ENCODE measurements around the gene CLDN20. TPM values are rescaled to one million over a fixed set of nuclear protein-coding genes. Genes with fewer than 3 reads are reported as not detected.
"Not testable (repeated sequence)": the region's sequence is repeated elsewhere in the genome, so short reads cannot be mapped to it uniquely, and the experiment has no call there.

CLDN20 gene, protein sequence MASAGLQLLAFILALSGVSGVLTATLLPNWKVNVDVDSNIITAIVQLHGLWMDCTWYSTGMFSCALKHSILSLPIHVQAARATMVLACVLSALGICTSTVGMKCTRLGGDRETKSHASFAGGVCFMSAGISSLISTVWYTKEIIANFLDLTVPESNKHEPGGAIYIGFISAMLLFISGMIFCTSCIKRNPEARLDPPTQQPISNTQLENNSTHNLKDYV
- not detected for total RNA-seq

DNA sequence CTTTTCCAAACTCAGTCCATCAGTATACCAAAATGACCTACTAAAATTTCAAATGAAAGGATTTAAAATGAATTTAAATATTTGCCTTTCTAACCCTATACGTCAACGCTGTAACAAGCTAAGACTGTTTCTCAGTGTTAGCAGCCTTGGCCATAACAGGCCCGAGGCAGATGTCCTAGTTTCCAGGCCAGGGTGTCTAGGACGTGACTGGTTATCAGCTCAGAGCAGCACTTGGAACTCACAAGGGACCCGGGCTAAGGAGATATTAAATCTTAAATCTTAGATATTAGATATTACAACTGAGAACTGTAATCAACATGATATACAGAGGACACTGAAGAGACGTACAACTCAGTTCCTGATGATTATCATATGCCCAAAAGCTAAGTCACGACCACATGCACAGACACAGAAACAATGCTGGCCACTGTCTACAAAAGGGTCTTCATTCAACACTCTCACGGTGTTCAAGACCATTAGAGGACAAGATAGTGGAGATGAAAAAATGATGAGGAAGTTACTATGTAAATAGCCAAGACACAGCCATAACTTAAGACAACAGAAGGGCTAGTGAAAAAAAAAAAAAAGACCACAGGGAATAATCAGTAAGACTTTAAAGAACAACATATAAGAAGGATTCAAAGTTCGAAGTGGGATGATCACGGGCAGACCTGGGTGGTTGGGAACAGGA lies at the start of gene CLDN20:
CLDN20 (plus strand) TSS at position 641 of the 691 bp plus-strand sequence. CDS start 11,707 bp downstream, outside the sequence.
- H3K27me3 Mint-ChIP-seq = no peaks in the 10 kb centered on the region
- H3K27ac Mint-ChIP-seq = peak within 1 kb of the TSS; percentile 27
- no peak for DNase-seq
- H3K9me3 Mint-ChIP-seq = no peaks in the 10 kb centered on the region
- H3K4me1 Mint-ChIP-seq = peaks cover 19% of the 10 kb centered on the region
- H3K36me3 Mint-ChIP-seq = peaks cover 20% of the 10 kb centered on the region
- no peak within 1 kb of the TSS for H3K4me3 Mint-ChIP-seq

GRCh38 chr6:155215906-155216305 lies 47.9 kb upstream of the CLDN20 start:
- DNase-seq = no peak
- Mint-ChIP-seq H3K27ac (no peak overlapping the region), H3K36me3 (no peaks in the 10 kb centered on the region)

DNA sequence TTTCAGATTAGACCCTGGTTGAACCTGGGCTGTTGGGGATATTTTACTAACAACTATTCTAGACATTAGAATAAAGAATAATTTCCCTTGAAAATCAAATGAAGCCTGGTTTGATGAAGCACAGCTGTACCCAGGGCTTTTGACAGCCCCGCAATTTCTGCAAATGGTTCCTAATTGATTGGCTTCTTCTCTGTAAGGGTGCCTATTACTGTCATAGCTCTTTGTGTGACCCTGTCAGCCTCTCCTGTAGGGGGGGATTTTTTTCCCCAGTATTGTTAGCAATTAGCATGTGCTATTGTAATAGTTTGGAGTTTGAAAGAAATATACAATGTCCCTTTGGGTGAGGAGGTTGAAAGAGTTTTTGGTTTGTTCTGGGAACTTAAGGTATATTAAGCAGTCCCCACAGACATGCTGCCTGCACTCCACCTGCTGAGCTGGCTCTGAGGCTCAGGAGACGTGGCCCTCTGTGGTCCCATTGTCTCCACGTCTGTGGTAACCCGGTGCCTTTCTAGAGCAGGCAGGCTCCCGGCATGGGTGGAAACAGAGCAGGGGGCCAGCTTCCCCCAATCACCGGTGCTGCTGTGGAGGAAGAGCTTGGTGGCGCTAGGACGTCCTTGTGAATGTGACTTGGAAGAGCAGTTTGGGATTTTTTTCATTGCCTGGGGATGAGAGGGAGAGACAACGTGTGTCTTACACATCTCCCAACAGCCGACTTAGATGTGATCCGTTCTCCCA lies 47.3 kb upstream of the CLDN20 start:
- no peaks in the 10 kb centered on the region for H3K9me3 Mint-ChIP-seq
- H3K36me3 Mint-ChIP-seq = no peaks in the 10 kb centered on the region
- H3K4me1 Mint-ChIP-seq = no peaks in the 10 kb centered on the region
- H3K4me3 Mint-ChIP-seq = no peak overlapping the region
- H3K27me3 Mint-ChIP-seq = peaks cover 16% of the 10 kb centered on the region
- H3K27ac Mint-ChIP-seq = no peak overlapping the region
- DNase-seq = no peak

More at GRCh38 chr6:155215906-155216305, 47.9 kb upstream of the CLDN20 start:
- peaks cover 16% of the 10 kb centered on the region for H3K27me3 Mint-ChIP-seq
- H3K9me3 Mint-ChIP-seq = no peaks in the 10 kb centered on the region
- H3K4me1 Mint-ChIP-seq = no peaks in the 10 kb centered on the region
- H3K4me3 Mint-ChIP-seq = no peak overlapping the region

GRCh38 chr6:155218711-155219110 lies 45.1 kb upstream of the CLDN20 start:
- H3K4me1 Mint-ChIP-seq, H3K9me3 Mint-ChIP-seq, DNase-seq, H3K36me3 Mint-ChIP-seq, H3K27ac Mint-ChIP-seq, H3K4me3 Mint-ChIP-seq: not testable (repeated sequence)
- H3K27me3 Mint-ChIP-seq = peaks cover 20% of the 10 kb centered on the region

DNA sequence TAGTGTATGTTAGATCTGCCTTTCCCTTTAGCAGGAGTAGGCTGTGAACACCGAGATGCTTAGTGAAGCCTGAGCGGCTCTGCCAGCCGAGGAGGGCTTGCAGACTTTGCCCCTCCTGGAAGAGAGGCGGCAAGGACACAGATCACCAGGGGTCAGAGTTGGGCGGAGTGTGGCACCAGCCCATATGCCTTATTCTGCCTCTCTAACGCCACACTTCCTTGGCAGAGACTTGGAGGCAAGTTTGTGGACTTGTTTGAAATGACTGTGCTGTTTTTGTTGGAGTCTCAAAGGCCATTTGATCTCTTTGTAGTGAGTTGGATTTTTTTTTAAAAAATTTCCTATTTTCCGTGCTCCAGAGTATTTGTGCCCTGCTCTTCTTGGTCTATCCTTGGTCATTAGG lies 44.5 kb upstream of the CLDN20 start:
- no peaks in the 10 kb centered on the region for H3K9me3 Mint-ChIP-seq
- no peak for DNase-seq
- H3K27me3 Mint-ChIP-seq = peaks cover 20% of the 10 kb centered on the region
- H3K27ac Mint-ChIP-seq = no peak overlapping the region
- no peaks in the 10 kb centered on the region for H3K36me3 Mint-ChIP-seq
- peaks cover 8% of the 10 kb centered on the region for H3K4me1 Mint-ChIP-seq
- no peak overlapping the region for H3K4me3 Mint-ChIP-seq

- Mint-ChIP-seq H3K9me3 (no peaks in the 10 kb centered on the region), H3K4me1 (peaks cover 12% of the 10 kb centered on the region), H3K4me3 (no peak overlapping the region)
These were observed 43.9 kb upstream of the CLDN20 start for GRCh38 chr6:155219858-155220301.

DNA sequence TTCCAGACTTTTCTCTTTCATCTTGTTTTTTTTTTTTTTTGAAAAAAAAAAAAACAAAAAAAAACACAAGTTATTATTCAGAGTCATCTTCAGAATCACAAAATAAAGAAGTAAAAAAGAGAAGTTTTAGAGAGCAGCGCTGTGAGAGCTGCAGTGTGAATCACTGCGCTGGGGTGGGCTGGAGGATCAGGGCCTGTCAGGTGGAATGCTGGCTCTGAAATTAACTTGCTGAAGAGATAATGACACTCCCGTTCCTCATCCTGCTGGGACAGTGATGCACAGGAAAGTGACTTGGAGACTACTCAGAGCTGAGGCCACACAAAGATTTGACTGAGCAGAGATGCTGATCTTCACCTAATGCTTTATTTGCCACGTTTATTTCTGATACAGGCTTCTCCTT lies 42.7 kb upstream of the CLDN20 start:
- H3K36me3 Mint-ChIP-seq = no peaks in the 10 kb centered on the region
- peaks cover 23% of the 10 kb centered on the region for H3K27me3 Mint-ChIP-seq
- H3K9me3 Mint-ChIP-seq = no peaks in the 10 kb centered on the region
- no peak for DNase-seq
- no peak overlapping the region for H3K27ac Mint-ChIP-seq
- peaks cover 12% of the 10 kb centered on the region for H3K4me1 Mint-ChIP-seq
- H3K4me3 Mint-ChIP-seq = no peak overlapping the region

More at GRCh38 chr6:155219858-155220301, 43.9 kb upstream of the CLDN20 start:
- Mint-ChIP-seq H3K36me3 (no peaks in the 10 kb centered on the region), H3K27ac (no peak overlapping the region), H3K27me3 (peaks cover 20% of the 10 kb centered on the region)
- DNase-seq = no peak

DNA sequence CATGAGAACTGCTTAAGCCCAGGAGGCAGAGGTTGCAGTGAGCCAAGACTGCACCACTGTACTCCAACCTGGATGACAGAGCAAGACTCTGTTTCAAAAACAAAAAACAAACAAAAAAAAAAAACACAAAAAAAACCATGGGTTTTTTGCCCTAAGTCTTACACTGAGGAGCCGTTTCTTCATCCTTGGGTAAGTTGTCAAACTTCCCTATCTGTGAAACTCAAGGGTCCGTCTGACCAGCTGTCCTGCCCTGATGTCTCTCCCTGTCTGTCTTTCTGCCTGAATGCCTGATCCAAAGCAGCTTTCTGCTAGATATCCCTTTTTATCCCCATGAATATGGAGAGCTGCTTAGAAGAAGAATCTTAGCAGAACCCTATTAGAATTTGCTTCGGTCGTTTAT lies 41.3 kb upstream of the CLDN20 start:
- Mint-ChIP-seq H3K27me3 (peaks cover 16% of the 10 kb centered on the region), H3K9me3 (no peaks in the 10 kb centered on the region), H3K27ac (no peak overlapping the region), H3K4me1 (peaks cover 12% of the 10 kb centered on the region), H3K4me3 (no peak overlapping the region), H3K36me3 (no peaks in the 10 kb centered on the region)
- no peak for DNase-seq

- Mint-ChIP-seq H3K9me3 (no peaks in the 10 kb centered on the region), H3K36me3 (no peaks in the 10 kb centered on the region), H3K27me3 (peaks cover 15% of the 10 kb centered on the region), H3K4me1 (peaks cover 12% of the 10 kb centered on the region), H3K4me3 (no peak overlapping the region), H3K27ac (peak overlapping the region; percentile 65)
- peak; percentile 48 for DNase-seq
These were observed 40.0 kb upstream of the CLDN20 start for GRCh38 chr6:155223646-155224451.

GRCh38 chr6:155224618-155225017 lies 39.2 kb upstream of the CLDN20 start:
- Mint-ChIP-seq H3K27me3 (peaks cover 15% of the 10 kb centered on the region), H3K9me3 (peaks cover 1% of the 10 kb centered on the region), H3K4me1 (peaks cover 12% of the 10 kb centered on the region), H3K4me3 (no peak overlapping the region), H3K36me3 (peaks cover 1% of the 10 kb centered on the region), H3K27ac (peak overlapping the region; percentile 65)
- DNase-seq = no peak

DNA sequence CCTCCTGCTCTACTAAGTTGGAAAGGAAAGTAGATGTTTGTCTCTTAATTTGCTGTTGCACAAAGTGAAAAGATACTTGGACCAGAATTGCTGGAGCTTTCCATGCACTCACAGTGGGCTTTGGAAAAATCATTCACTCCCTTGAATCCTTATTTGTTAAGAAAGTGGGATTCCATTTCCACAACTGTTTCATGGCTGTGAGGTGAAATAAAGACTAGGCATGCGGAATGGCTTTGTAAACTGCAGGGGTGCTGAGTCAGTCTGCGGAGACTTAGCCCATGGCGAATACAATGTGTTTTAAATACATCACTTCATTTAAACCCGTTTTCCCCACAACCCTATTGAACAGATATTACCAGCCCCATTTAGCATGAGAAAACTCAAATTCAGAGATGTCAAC lies 36.8 kb upstream of the CLDN20 start:
- DNase-seq = no peak
- Mint-ChIP-seq H3K27ac (no peak overlapping the region), H3K27me3 (peaks cover 13% of the 10 kb centered on the region), H3K36me3 (peaks cover 5% of the 10 kb centered on the region), H3K4me3 (no peak overlapping the region), H3K4me1 (peaks cover 12% of the 10 kb centered on the region), H3K9me3 (peaks cover 5% of the 10 kb centered on the region)

DNA sequence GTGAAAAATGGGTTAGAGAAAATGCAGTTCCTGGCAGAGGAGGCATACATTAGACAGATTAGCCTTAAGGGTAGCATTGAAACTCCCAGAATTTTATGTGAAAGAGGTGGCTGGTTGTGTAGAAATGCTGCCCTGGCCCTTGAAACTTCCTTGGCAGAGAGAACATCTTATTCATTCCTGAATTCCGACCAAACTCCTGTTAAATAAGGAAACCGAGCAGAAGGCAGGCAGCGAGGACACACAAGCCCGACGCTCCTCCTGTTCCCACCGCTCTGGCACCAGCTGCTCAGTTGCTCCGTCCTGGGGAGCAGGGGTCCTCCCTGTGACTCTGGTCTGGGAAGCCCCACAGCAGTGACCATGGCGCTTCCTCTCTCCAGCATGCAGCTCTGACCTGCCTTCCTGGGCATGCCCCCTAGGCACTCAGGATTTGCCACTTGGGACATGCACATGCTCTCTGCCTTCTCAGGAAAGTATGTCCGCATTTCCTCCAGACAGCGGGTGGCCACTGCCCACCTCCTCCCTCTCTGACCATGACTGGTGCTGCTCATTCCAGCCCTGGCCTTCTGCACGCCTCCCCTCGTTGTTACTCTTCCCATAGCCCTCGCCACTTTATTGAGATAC lies 35.2 kb upstream of the CLDN20 start:
- Mint-ChIP-seq H3K36me3 (peaks cover 5% of the 10 kb centered on the region), H3K9me3 (peaks cover 5% of the 10 kb centered on the region), H3K4me1 (peaks cover 10% of the 10 kb centered on the region), H3K27me3 (peaks cover 15% of the 10 kb centered on the region), H3K27ac (no peak overlapping the region), H3K4me3 (no peak overlapping the region)
- DNase-seq = no peak

DNA sequence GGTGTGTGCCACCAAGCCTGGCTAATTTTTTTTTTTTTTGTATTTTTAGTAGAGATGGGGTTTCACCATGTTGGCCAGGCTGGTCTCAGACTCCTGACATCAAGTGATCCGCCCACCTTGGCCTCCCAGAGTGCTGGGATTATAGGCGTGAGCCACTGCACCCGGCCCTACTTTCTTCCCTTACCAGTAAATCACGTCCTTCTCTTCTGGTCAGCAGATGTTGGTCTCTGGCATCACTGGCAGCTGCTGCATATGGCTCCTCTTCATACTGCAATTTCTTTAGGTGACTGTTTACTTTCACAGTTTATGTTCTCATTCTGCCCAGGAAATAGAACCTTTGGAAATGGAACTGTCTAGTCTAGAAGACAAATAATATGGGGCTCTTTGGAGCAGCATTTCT lies 32.8 kb upstream of the CLDN20 start:
- DNase-seq, H3K27ac Mint-ChIP-seq, H3K4me1 Mint-ChIP-seq, H3K9me3 Mint-ChIP-seq, H3K4me3 Mint-ChIP-seq, H3K36me3 Mint-ChIP-seq: not testable (repeated sequence)
- peaks cover 12% of the 10 kb centered on the region for H3K27me3 Mint-ChIP-seq

GRCh38 chr6:155232848-155233247 lies 31.0 kb upstream of the CLDN20 start:
- H3K36me3 Mint-ChIP-seq = peaks cover 5% of the 10 kb centered on the region
- H3K4me3 Mint-ChIP-seq = no peak overlapping the region
- peaks cover 12% of the 10 kb centered on the region for H3K27me3 Mint-ChIP-seq
- no peak overlapping the region for H3K27ac Mint-ChIP-seq
- peaks cover 5% of the 10 kb centered on the region for H3K9me3 Mint-ChIP-seq
- DNase-seq = no peak
- no peaks in the 10 kb centered on the region for H3K4me1 Mint-ChIP-seq

Measured in activated naive CD8-positive, alpha-beta T cell treated with anti-CD3 and anti-CD28 coated beads for 36 hours (primary cell).